DND-41 (cell line): ENCODE data around the gene LMOD2.

ENCODE experiments used
- ATAC-seq: fragments of 200-7000 bp; cut with Tn5 transposase; 3 replicates; pipeline ENCODE4 v1.9.1; 2021; ENCODE audit warnings: low read depth; ENCODE audit not compliant: insufficient read depth
- DNase-seq: peaks from one replicate; pipeline ENCODE4 v3.0.0-alpha.2; 2020
- H2AFZ ChIP-seq: 2 replicates; pipeline ENCODE4 v1.6.0; 2012; ENCODE audit warnings: low read depth, low read length
- H3K27ac ChIP-seq: 2 replicates; pipeline ENCODE4 v1.5.1; 2012; ENCODE audit warnings: low read length, inconsistent platforms
- H3K27me3 ChIP-seq: fragments of 200-600 bp; sonication (generic); 2 replicates; pipeline ENCODE4 v1.6.0; 2012; ENCODE audit warnings: low read length, mild to moderate bottlenecking, inconsistent platforms; ENCODE audit not compliant: insufficient read depth, poor library complexity
- H3K36me3 ChIP-seq: 2 replicates; pipeline ENCODE4 v1.5.1; 2012; ENCODE audit warnings: low read length, inconsistent platforms; ENCODE audit not compliant: insufficient read depth
- H3K4me1 ChIP-seq: 2 replicates; pipeline ENCODE4 v1.5.1; 2012; ENCODE audit warnings: mild to moderate bottlenecking, low read length; ENCODE audit not compliant: insufficient read depth
- H3K4me2 ChIP-seq: 2 replicates; pipeline ENCODE4 v1.6.0; 2012; ENCODE audit warnings: mild to moderate bottlenecking, moderate library complexity, low read length, inconsistent platforms; ENCODE audit not compliant: insufficient read depth
- H3K4me3 ChIP-seq, 2 experiments: fragments of 200-600 bp in 1 of 2; shearing (Covaris generic) in 1 of 2; 2 replicates each; pipeline ENCODE4 v1.5.1; 2012 to 2016; ENCODE audit warnings: inconsistent platforms in 2 of 2, low read length in 2 of 2, mild to moderate bottlenecking in 2 of 2, low read depth in 1 of 2, moderate library complexity in 1 of 2
- H3K79me2 ChIP-seq: 2 replicates; pipeline ENCODE4 v1.6.0; 2012; ENCODE audit warnings: low read length, inconsistent platforms; ENCODE audit not compliant: insufficient read depth
- H3K9ac ChIP-seq: 2 replicates; pipeline ENCODE4 v1.6.0; 2012; ENCODE audit warnings: low read depth, mild to moderate bottlenecking, inconsistent platforms, low read length, moderate library complexity
- H3K9me3 ChIP-seq: 2 replicates; pipeline ENCODE4 v1.5.1; 2012; ENCODE audit warnings: low read length, moderate library complexity, mild to moderate bottlenecking, inconsistent platforms; ENCODE audit not compliant: insufficient read depth, severe bottlenecking
- H4K20me1 ChIP-seq: 2 replicates; pipeline ENCODE4 v1.6.0; 2012; ENCODE audit warnings: low read length; ENCODE audit not compliant: insufficient read depth
- CTCF ChIP-seq: IDR thresholded peaks from 2 replicates; pipeline ENCODE4 v1.5.1; 2012; ENCODE audit warnings: borderline replicate concordance, low read length, moderate library complexity, mild to moderate bottlenecking; ENCODE audit not compliant: poor library complexity, severe bottlenecking; ENCODE audit errors: extremely low read depth
- EZH2 ChIP-seq: IDR thresholded peaks from 3 replicates; pipeline ENCODE4 v1.6.1; 2012; ENCODE audit warnings: borderline replicate concordance, low read depth, mild to moderate bottlenecking, moderate library complexity, low read length, inconsistent platforms; ENCODE audit not compliant: severe bottlenecking

Gene LMOD2

DNA sequence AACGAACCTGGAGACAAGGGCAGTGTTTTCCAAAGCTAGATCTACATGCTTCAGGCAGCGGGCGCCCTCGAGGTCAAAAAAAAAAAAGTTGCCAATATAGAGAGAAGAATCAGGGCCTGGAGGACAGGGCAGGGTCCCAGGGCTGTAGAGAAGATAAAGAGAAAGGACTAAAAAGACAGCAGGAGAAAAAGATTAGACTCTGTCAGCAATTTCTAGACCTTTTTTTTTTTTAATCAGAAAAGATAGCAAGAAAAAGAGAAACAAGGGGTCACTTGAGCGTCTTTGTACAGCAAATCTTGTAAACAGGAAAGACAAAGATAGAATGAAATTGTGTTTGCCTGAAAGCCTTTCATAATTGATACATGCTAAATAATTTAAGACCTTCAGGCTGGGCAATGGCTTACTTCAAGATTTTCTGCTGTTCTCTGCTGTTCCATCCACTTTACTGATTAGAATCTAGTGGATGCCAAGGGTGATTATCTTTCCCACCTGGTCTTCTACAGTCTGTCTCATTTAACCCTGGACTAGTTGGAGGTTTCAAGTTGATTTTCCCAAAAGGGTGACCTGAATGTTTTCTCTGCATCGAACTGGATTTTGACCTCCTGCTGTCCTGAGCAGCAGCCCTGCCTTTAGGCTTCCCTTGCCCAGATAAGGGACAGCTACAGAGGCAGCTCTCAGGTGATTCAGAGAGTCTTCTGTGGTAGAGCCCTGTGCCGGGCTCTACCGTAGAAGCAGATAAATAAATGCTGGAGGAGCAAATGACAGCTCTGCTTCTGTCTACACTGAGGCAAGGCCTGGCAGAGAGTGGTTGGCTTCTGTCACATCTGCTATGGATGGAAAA lies 5.1 kb downstream of the LMOD2 start:
- Histone ChIP-seq H4K20me1 (no peaks in the 10 kb centered on the region), H3K4me1 (no peaks in the 10 kb centered on the region), H3K27ac (no peak overlapping the region), H3K4me2 (no peak overlapping the region), H3K79me2 (no peaks in the 10 kb centered on the region), H2AFZ (no peak overlapping the region), H3K9ac (no peak overlapping the region), H3K36me3 (no peaks in the 10 kb centered on the region), H3K4me3 (no peak overlapping the region), H3K9me3 (no peaks in the 10 kb centered on the region), H3K27me3 (peaks cover 3% of the 10 kb centered on the region)
- DNase-seq (no peak), ATAC-seq (no peak)
- TF ChIP-seq EZH2: no peak
- TF ChIP-seq CTCF: no peak

GRCh38 chr7:123661765-123662164 lies 6.1 kb downstream of the LMOD2 start:
- Histone ChIP-seq H3K27me3 (peaks cover 3% of the 10 kb centered on the region), H3K27ac (no peak overlapping the region), H4K20me1 (no peaks in the 10 kb centered on the region), H3K4me2 (no peak overlapping the region), H3K9me3 (no peaks in the 10 kb centered on the region), H3K4me3 (no peak overlapping the region), H3K36me3 (no peaks in the 10 kb centered on the region), H3K79me2 (no peaks in the 10 kb centered on the region), H3K4me1 (no peaks in the 10 kb centered on the region), H2AFZ (no peak overlapping the region), H3K9ac (no peak overlapping the region)
- DNase-seq: no peak
- TF ChIP-seq CTCF (no peak), EZH2 (no peak)
- no peak for ATAC-seq

GRCh38 chr7:123662293-123662692 lies 6.6 kb downstream of the LMOD2 start:
- Histone ChIP-seq H2AFZ (no peak overlapping the region), H3K4me1 (no peaks in the 10 kb centered on the region), H4K20me1 (no peaks in the 10 kb centered on the region), H3K9ac (no peak overlapping the region), H3K9me3 (no peaks in the 10 kb centered on the region), H3K27ac (no peak overlapping the region), H3K36me3 (no peaks in the 10 kb centered on the region), H3K4me2 (no peak overlapping the region), H3K79me2 (no peaks in the 10 kb centered on the region), H3K27me3 (peaks cover 3% of the 10 kb centered on the region), H3K4me3 (no peak overlapping the region)
- no peak for TF ChIP-seq EZH2
- TF ChIP-seq CTCF: no peak
- DNase-seq (no peak), ATAC-seq (no peak)
